HL-60/S4 treated with phorbol 12-myristate 13-acetate at 8.2 ng/mL for 4 days and 3 days (cell line): Measurements from ENCODE around the gene EME2.

Experiments used
- in situ Hi-C: fragments of 300-500 bp; cut with MboI; formaldehyde crosslinking; loops from 2 replicates; pipeline ENCODE4 v1.15.0; 2022; ENCODE audit warnings: low sequenced_read_pairs

Gene EME2

DNA sequence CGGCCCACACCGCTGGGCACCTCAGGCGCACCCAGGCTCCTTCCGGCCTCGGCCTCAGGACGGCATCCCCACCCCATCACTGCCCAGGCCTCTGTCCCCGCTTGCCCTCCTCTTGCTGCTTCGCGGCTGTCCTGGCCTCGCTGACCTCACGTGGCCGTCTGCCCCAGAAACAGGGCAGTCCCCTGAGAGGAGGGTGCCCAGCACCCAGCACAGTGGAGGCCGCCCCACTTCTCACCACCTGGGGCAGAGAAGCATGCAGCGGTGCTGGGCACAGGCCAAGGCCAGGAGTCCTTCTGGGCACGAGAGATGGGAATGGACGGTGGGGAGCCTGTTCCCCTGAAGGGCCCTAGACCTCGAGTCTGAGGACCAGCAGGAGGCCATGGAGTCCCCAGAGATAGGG is 45.1 kb downstream of the EME2 start:
- in situ Hi-C loops = no loop called here

DNA sequence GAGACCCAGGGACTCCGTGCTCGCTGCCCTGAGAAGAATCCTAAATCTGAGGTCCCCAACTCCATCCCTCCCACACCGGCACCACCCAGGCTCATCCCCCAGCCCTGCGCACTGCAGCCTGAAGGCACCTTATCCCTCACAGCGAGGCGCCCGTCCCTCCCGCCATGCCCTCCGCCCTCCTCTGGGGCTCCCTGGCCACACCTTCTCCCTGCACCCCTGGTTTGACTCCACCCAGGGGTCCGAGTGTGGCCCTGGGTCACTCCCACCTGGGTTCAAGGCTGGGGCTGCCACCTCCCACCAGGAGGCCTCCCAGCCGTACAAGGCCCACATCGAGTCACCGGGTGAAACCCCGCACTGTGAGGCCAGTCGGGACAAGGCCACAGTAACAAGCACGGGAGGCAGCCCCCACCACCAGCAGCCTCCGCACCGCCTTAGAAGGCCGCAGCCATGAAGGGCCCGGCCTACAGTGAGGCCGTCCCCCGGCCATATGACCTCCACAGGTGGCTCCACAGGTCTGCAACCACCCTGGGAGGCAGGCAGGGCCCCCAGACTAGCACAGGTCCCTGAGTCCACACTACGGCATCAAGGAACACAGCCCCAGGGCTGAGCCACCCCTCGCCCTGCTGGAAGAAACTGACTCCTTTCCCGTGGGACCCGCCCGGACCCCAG is 45.7 kb downstream of the EME2 start:
- in situ Hi-C loops = no loop called here

DNA sequence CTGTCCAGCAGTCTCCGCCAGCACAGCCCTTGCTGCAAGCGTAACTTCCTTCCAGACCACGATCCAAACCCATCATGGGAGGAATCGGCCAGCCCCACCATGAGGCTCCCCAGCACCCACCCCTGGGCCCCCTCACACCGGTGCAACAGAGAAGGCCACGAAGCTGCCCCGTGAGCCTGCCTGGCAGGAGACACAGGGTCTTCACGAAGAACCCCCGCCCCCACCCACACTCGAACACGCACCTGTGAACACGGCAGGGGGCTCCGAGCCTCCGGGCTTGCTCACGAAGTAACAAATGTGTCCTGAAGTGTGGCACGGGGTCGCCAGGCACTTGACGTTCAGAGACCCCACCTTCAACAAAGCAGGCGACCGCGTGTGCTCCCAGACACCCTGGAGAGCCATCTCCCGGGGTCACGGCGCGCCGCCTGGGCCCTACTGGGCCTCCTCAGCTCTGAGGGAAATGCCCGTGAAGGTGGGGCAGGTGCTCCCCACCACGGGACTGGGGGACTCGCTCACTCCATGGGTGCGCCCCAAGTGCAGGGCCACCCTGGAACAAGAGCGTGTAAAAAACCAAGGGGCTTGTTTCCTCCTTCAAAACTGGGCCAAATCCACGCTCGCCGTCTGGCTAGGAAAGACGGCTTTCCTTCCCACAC is 46.4 kb downstream of the EME2 start:
- in situ Hi-C loops = no loop called here

DNA sequence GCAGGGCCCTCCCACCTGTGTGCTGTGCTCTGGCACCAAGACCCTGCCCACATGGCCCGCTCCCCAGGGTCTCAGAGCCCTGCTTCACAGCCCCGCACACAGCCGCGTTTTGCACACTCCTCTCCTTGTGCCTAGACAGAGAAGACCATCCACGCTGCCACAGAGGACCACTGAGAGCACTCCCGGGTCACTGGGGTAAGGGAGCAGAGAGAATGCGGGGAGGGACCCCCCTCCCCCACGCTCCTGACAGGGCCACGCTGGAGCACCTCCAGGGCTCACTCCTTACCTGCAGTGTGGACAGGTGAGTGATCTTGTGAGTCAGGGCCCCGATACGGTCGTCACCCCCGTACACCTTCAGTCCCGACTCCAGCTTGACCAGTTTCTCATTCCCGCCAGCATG is 47.0 kb downstream of the EME2 start:
- in situ Hi-C loops = no loop called here

DNA sequence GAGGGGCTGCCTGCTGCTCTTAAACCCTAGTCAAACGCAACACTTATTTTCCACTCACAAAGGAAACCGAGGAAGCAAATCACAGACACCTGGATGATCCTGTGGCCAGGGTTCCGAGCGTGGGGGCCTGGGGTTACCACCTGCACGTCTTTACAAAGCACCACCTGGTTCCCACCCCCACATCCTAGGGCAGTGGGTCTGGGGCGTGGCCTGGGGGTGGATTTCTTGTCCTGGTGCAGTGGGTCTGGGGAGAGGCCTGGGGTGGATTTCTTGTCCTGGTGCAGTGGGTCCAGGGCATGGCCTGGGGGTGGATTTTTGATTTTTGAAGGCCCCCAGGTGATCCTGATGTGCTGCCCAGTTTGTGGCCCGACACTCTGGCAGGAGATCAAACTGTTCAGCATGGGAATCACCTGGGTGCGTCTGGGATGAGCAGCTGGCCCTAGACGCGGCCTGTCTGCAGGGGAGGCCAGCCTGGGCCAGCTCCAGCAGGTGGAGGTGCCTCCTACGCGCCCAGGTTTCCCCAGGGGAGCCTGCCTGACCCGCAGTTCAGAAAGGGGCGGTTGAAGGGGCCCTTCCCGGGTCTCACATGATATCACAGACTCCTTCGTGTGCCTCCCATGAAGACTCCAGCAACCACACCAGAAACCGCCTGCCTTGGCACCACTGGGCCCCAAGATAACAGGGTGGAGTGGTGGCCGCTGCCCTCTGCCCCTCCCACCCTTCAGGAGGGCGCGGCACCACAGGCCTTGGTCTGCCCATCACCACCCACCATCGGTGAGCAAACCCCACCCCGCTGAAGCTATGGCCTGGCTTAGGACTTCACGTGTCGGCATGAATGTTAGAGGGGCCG is 47.7 kb downstream of the EME2 start:
- in situ Hi-C loops = no loop called here

DNA sequence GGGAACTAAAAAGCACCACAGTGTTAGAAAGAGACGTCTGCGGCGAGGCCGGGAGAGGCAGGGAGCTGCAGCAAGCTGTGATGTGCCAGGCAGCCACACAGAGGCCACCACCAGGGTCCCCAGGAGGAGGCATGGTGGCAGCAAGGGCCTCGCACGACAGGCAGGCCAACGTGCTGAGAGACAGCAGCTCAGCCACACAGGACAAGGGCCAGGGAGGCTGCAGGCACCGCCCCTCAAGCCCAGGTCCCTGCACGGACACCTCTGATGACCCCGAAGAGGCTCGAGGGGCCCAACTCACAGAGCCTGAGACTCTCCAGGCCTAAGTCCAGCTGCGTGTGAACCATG is 48.3 kb downstream of the EME2 start:
- in situ Hi-C loops = no loop called here

DNA sequence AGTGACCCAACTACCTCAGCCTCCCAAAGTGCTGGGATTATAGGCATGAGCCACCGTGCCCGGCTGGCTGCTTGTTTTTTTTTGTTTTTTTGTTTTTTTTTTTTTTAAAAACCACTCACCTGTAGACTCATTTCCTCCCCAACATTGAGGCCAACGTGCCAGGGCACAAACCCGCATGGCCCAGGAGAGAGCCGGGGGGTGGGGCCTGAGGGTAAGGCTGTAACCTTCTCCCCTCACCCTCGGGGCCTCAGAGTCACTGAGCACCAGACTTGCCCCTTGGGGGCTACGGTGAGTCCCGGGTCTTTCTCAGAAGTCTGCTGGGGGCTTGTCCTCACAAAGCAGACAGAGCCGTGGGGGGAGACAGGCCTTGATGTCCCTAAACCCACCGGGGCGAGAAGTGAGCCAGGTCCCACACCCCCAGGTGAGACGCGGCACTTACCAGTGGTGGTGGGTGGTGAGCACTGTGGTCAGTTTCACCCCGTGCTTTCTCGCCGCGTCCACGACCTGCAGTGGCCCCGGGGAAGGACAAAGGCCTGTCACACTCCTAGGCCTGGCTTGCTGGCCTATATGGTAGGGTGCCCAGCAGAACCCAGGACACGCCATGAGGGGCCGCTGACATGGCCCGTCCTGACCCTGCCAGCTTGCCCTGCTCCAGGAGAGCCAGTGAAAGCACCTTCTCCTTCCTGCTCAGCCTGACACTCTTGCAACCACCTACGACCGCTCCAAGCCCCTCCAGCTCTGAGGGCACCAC is 49.4 kb downstream of the EME2 start:
- in situ Hi-C loops = no loop called here

DNA sequence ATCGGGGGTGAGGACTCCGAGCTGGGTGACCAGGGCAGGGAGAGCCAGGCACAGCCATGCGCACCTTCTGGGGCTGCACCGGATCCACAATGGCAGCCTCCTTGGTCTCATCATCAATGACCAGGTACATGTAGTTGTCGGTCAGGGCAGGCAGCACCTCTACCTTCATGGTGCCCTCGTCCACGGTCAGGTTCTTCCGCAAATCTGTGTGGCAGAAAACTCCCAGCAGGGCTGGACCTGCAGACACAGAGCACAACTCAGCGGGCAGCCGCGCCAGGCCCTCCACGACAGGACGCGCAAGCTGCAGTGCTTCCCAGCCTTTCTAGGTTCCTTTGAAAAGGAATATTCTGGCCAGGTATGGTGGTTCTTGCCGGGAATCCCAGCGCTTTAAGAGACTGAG is 50.2 kb downstream of the EME2 start:
- in situ Hi-C loops = no loop called here

DNA sequence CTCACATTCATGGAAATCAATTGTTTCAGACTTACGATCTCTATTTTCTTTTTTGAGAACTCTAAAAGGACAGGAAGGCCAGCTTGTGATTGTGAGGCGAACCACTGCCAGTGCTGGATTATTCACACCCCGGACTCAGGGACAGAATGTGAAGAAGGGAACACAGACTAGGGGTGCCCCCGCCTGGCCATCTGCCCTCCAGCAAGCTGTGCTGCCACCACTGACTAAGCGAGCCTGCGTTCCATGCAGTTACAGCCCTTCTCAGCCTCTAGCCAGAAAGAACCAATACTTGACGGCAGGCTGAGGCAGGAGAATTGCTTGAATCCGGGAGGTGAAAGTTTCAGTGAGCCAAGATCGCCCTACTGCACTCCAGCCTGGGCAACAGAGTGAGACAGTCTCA is 51.2 kb downstream of the EME2 start:
- in situ Hi-C loops = no loop called here

DNA sequence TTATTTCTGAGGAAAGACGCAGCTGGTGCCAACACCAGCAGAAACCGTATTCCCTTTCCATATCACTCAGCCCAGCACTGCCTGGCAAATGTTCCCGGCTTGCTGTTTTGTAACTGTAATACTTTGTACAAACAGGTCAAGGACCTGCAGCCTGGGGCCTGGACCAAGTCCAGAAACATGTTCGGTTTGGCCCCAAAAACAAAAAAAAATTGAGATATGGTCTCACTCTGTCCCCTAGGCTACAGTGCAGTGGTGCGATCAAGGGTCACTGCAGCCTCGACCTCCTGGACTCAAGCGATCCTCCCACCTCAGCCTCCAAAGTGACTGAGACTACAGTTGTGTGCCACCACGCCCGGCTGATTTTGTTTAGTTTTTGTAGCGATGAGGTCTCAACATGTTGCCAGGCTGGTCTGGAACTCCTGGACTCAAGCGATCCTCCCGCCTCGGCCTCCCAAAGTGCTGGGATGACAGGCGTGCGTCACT is 52.8 kb downstream of the EME2 start:
- in situ Hi-C loops = no loop called here
